ENCODE data around the gene CHKB.

The CHKB gene

GRCh38 chr22:50604256-50605001 is 21.8 kb upstream of the CHKB start:
- no peak for TF ChIP-seq TAF1 (IDR thresholded peaks at IDR 0.05; ENCODE audit: borderline replicate concordance, insufficient read depth, low read length)
- no peak for TF ChIP-seq REST (IDR thresholded peaks at IDR 0.05; ENCODE audit: insufficient read depth in 1 of 2, low read depth in 2 of 2, low read length in 2 of 2)
- no peak for TF ChIP-seq FOXP2 (optimal IDR thresholded peaks at IDR 0.05; ENCODE audit: borderline replicate concordance, extremely low read depth, extremely low read length, insufficient read depth)
- TF ChIP-seq POLR2AphosphoS5 (IDR thresholded peaks at IDR 0.05; ENCODE audit: low read depth, low read length), result no peak
- TF ChIP-seq SIN3A (IDR thresholded peaks at IDR 0.05; ENCODE audit: borderline replicate concordance, insufficient read depth, low read length), result no peak

- TF ChIP-seq POLR2AphosphoS5 (IDR thresholded peaks at IDR 0.05; ENCODE audit: low read depth, low read length) (no peak), FOXP2 (optimal IDR thresholded peaks at IDR 0.05; ENCODE audit: borderline replicate concordance, extremely low read depth, extremely low read length, insufficient read depth) (no peak), SIN3A (IDR thresholded peaks at IDR 0.05; ENCODE audit: borderline replicate concordance, insufficient read depth, low read length) (no peak), REST (IDR thresholded peaks at IDR 0.05; ENCODE audit: insufficient read depth in 1 of 2, low read depth in 2 of 2, low read length in 2 of 2) (no peak), TAF1 (IDR thresholded peaks at IDR 0.05; ENCODE audit: borderline replicate concordance, insufficient read depth, low read length) (no peak)
These were observed 21.0 kb upstream of the CHKB start for GRCh38 chr22:50603511-50604255.

- no peak for TF ChIP-seq POLR2AphosphoS5 (IDR thresholded peaks at IDR 0.05; ENCODE audit: low read depth, low read length)
- no peak for TF ChIP-seq TAF1 (IDR thresholded peaks at IDR 0.05; ENCODE audit: borderline replicate concordance, insufficient read depth, low read length)
- no peak for TF ChIP-seq FOXP2 (optimal IDR thresholded peaks at IDR 0.05; ENCODE audit: borderline replicate concordance, extremely low read depth, extremely low read length, insufficient read depth)
- TF ChIP-seq REST (IDR thresholded peaks at IDR 0.05; ENCODE audit: insufficient read depth in 1 of 2, low read depth in 2 of 2, low read length in 2 of 2), result no peak
- no peak for TF ChIP-seq SIN3A (IDR thresholded peaks at IDR 0.05; ENCODE audit: borderline replicate concordance, insufficient read depth, low read length)
These were observed 19.7 kb upstream of the CHKB start for GRCh38 chr22:50602338-50602700.

- TF ChIP-seq FOXP2 (optimal IDR thresholded peaks at IDR 0.05; ENCODE audit: borderline replicate concordance, extremely low read depth, extremely low read length, insufficient read depth), result no peak
- no peak for TF ChIP-seq SIN3A (IDR thresholded peaks at IDR 0.05; ENCODE audit: borderline replicate concordance, insufficient read depth, low read length)
- TF ChIP-seq POLR2AphosphoS5 (IDR thresholded peaks at IDR 0.05; ENCODE audit: low read depth, low read length), result no peak
- no peak for TF ChIP-seq TAF1 (IDR thresholded peaks at IDR 0.05; ENCODE audit: borderline replicate concordance, insufficient read depth, low read length)
- no peak for TF ChIP-seq REST (IDR thresholded peaks at IDR 0.05; ENCODE audit: insufficient read depth in 1 of 2, low read depth in 2 of 2, low read length in 2 of 2)
These were observed 19.2 kb upstream of the CHKB start for GRCh38 chr22:50601669-50602337.
